ENCODE measurements around the gene PUM1. TPM values are rescaled to one million over a fixed set of nuclear protein-coding genes. Genes with fewer than 3 reads are reported as not detected.
"Not testable (repeated sequence)": the region's sequence is repeated elsewhere in the genome, so short reads cannot be mapped to it uniquely, and the experiment has no call there.

The PUM1 gene
- total RNA-seq, 2 experiments from 2014 or later, result 99.3 to 102 TPM

GRCh38 chr1:31058012-31058411 lies 7.5 kb downstream of the PUM1 start:
- peak overlapping the region; percentile 27 for H3K27ac Mint-ChIP-seq
- CTCF ChIA-PET, result interaction anchor here (1.3 kb wide), 1 partner anchor 16 kb away, joined by 4 read pairs; no protein-coding TSS in a partner anchor
- peaks cover 41% of the 10 kb centered on the region for H3K36me3 Mint-ChIP-seq (ENCODE audit: low read depth)

GRCh38 chr1:31055953-31056352 lies 9.6 kb downstream of the PUM1 start:
- Mint-ChIP-seq H3K36me3 (ENCODE audit: low read depth) (peaks cover 41% of the 10 kb centered on the region), H3K27ac (peak overlapping the region; percentile 26), H3K4me3 (no peak overlapping the region), H3K4me1 (peaks cover 50% of the 10 kb centered on the region), H3K27me3 (no peaks in the 10 kb centered on the region), H3K9me3 (no peaks in the 10 kb centered on the region)
- CTCF ChIA-PET, result interaction anchor here (0.9 kb wide), 1 partner anchor 18 kb away, joined by 3 read pairs; no protein-coding TSS in a partner anchor
- POLR2A ChIA-PET, result interaction anchor here (0.6 kb wide), 1 partner anchor 15 kb away, joined by 3 read pairs; no protein-coding TSS in a partner anchor
- DNase-seq, result no peak

More at GRCh38 chr1:31058012-31058411, 7.5 kb downstream of the PUM1 start:
- Mint-ChIP-seq H3K27me3 (no peaks in the 10 kb centered on the region), H3K4me3 (peak overlapping the region; percentile 33), H3K4me1 (peaks cover 58% of the 10 kb centered on the region), H3K9me3 (no peaks in the 10 kb centered on the region)
- no peak for DNase-seq
- POLR2A ChIA-PET, result no interaction called here

DNA sequence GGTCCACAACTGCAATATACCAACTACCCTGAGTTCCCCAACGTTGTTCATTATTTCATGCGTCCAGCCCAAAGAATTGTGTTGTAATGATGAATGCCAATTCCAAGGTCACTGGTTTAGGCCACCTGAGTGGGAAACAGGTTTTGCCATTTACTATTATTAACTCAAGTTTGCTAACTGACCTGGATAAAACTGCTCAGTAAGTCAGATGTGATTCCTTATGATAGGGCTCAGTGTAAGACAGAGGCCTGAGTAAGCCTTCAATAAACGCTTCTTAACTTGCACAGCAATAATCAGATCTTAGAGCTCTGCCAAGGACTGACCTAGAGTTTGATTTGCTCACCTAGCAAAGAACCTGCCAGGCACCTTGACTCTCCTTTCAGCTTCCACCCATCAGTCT lies 10.0 kb downstream of the PUM1 start:
- peaks cover 51% of the 10 kb centered on the region for H3K4me1 Mint-ChIP-seq
- H3K27me3 Mint-ChIP-seq, result no peaks in the 10 kb centered on the region
- H3K4me3 Mint-ChIP-seq, result no peak overlapping the region
- CTCF ChIA-PET, result no interaction called here
- peaks cover 41% of the 10 kb centered on the region for H3K36me3 Mint-ChIP-seq (ENCODE audit: low read depth)
- POLR2A ChIA-PET, result no interaction called here
- no peak for DNase-seq
- peak overlapping the region; percentile 26 for H3K27ac Mint-ChIP-seq
- H3K9me3 Mint-ChIP-seq, result no peaks in the 10 kb centered on the region

DNA sequence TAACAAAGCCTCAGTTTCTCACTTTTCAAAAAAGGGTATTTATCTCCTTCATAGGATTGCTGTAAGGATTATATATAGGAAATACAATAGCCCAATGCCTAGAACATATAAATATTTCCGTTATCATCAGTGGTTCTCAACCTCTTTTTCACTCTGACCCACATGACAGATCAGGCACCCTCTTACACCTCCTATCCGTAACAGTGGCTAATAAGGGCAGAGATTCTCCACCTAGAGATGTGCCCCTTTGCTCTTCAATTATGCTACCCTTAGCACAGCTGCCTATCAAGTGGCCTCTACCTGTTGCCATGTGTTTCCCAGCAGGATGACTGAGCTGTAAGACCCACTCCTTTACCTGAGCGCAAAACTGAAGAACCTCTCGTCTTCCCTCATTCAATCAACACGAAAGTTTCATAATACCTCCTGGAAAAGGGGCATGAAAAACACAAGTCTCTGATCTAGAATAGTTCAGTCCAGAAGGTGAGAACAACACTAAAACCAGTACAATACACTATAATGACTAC lies 10.5 kb downstream of the PUM1 start:
- no peaks in the 10 kb centered on the region for H3K9me3 Mint-ChIP-seq
- H3K27me3 Mint-ChIP-seq, result no peaks in the 10 kb centered on the region
- H3K27ac Mint-ChIP-seq, result no peak overlapping the region
- peaks cover 41% of the 10 kb centered on the region for H3K36me3 Mint-ChIP-seq (ENCODE audit: low read depth)
- ChIA-PET POLR2A (no interaction called here), CTCF (no interaction called here)
- H3K4me3 Mint-ChIP-seq, result no peak overlapping the region
- no peak for DNase-seq
- peaks cover 51% of the 10 kb centered on the region for H3K4me1 Mint-ChIP-seq

DNA sequence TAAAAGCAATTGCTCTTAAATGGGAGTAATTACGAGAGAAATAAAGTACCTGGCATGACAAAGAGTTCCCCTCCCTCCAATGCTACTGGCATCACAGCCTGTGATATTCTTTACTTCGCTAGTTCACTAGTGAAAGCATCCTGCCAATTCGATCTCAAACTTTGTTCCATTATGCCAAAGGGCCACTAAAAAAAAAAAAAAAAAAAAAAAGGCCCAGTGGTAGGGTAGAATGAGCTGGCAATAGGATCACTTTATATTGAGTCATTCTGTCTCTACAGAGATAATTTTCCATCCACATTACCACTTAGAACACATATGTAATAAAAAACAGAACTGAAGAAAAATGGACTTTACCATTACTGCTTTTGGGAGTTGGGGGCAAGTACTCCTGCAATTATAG lies 11.2 kb downstream of the PUM1 start:
- no peak for DNase-seq
- Mint-ChIP-seq H3K27me3 (no peaks in the 10 kb centered on the region), H3K36me3 (ENCODE audit: low read depth) (peaks cover 39% of the 10 kb centered on the region), H3K27ac (no peak overlapping the region), H3K9me3 (no peaks in the 10 kb centered on the region), H3K4me3 (no peak overlapping the region), H3K4me1 (peaks cover 48% of the 10 kb centered on the region)
- ChIA-PET POLR2A (no interaction called here), CTCF (interaction anchor here (1.1 kb wide), 1 partner anchor 12 kb away, joined by 5 read pairs; no protein-coding TSS in a partner anchor)

DNA sequence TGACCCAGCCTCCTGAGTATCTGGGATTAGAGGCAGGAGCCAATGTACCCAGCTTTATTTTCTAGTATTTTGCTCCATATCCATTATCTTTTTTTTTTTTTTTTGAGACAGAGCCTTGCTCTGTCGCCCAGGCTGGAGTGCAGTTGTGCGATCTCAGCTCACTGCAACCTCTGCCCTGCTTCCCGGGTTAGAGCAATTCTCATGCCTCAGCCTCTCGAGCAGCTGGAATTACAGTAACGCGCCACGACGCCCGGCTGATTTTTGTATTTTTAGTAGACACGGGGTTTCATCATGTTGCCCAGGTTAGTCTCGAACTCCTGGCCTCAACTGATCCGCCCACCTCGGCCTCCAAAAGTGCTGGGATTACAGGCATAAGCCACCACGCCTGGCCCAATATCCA lies 12.9 kb downstream of the PUM1 start:
- CTCF ChIA-PET, result interaction anchor here (0.6 kb wide), 1 partner anchor 56 kb away, joined by 3 read pairs; no protein-coding TSS in a partner anchor
- POLR2A ChIA-PET, H3K9me3 Mint-ChIP-seq, H3K27me3 Mint-ChIP-seq, H3K4me3 Mint-ChIP-seq, DNase-seq, H3K27ac Mint-ChIP-seq: not testable (repeated sequence)
- Mint-ChIP-seq H3K36me3 (ENCODE audit: low read depth) (peaks cover 25% of the 10 kb centered on the region), H3K4me1 (peaks cover 35% of the 10 kb centered on the region)

DNA sequence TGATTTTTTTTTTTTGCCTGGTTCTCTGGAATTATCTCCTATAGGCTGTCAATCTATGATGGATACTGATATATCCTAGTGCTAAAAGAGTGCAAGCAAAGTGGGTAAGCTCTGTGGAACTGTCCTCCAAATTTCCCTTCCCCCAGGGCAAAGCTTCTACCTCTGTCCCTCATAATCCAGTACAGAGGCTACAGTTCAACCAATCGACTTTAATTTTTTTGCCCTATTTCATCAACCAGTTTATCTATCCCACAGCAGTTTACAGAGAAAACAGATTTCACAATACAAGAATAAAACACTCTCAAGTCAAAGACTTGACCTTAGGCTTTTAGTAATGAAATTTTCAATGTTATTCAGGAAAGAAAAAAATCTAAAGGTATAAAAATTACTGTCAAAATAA lies 13.9 kb downstream of the PUM1 start:
- ChIA-PET CTCF (no interaction called here), POLR2A (no interaction called here)
- H3K4me1 Mint-ChIP-seq, result peaks cover 38% of the 10 kb centered on the region
- H3K9me3 Mint-ChIP-seq, result no peaks in the 10 kb centered on the region
- peaks cover 32% of the 10 kb centered on the region for H3K36me3 Mint-ChIP-seq (ENCODE audit: low read depth)
- DNase-seq, result no peak
- no peaks in the 10 kb centered on the region for H3K27me3 Mint-ChIP-seq
- peak overlapping the region; percentile 1 for H3K27ac Mint-ChIP-seq
- H3K4me3 Mint-ChIP-seq, result no peak overlapping the region

- H3K27me3 Mint-ChIP-seq, POLR2A ChIA-PET: not testable (repeated sequence)
- H3K36me3 Mint-ChIP-seq (ENCODE audit: low read depth), result peaks cover 40% of the 10 kb centered on the region
Measured at GRCh38 chr1:31047507-31047906, 18.0 kb downstream of the PUM1 start.

DNA sequence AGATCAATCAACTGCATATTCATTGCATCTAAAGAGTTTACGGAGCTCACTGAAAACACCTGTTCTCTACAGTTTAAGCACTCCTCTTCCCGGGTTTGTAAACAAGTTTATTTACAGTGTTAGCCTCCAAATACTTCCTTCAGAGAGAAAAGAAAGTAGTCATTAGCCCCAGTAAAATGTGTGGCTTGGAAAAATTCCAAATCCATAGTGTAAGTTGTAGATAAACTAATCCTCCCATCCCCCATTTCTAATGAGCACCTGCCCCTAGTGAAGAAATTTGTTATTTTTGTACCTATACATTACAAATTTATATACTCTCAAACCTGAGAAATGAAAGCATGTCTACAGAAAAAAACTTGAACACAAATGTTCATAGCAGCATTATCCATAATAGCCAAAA lies 21.9 kb downstream of the PUM1 start:
- H3K36me3 Mint-ChIP-seq (ENCODE audit: low read depth), result peaks cover 48% of the 10 kb centered on the region
- no peak overlapping the region for H3K27ac Mint-ChIP-seq

More at GRCh38 chr1:31047507-31047906, 18.0 kb downstream of the PUM1 start:
- peaks cover 24% of the 10 kb centered on the region for H3K4me1 Mint-ChIP-seq
- H3K27ac Mint-ChIP-seq, H3K9me3 Mint-ChIP-seq, CTCF ChIA-PET, H3K4me3 Mint-ChIP-seq, DNase-seq: not testable (repeated sequence)

DNA sequence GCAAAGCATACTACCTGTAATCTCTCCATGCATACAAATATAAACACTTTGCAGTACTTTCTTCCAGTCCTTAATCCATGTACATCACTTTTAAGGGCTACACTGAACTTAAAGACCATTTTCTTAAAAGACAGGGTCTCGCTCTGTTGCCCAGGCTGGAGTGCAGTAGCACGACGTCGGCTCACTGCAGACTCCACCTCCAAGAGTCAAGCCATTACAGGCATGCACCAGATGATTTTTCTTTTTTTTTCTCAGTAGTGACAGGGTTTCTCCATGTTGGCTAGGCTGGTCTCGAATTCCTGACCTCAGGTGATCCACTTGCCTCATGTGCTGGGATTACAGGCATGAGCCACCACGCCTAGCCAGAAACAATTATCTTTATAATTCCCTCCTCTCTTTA lies 22.9 kb downstream of the PUM1 start:
- ChIA-PET POLR2A (no interaction called here), CTCF (interaction anchor here (1.3 to 1.7 kb wide), 2 partner anchors 11 to 16 kb away, joined by 4 to 5 read pairs; no protein-coding TSS in a partner anchor)
- Mint-ChIP-seq H3K36me3 (ENCODE audit: low read depth) (peaks cover 50% of the 10 kb centered on the region), H3K9me3 (peaks cover 4% of the 10 kb centered on the region), H3K4me3 (no peak overlapping the region), H3K27me3 (no peaks in the 10 kb centered on the region), H3K27ac (no peak overlapping the region), H3K4me1 (peaks cover 27% of the 10 kb centered on the region)
- no peak for DNase-seq

More for the DNA sequence above, 21.9 kb downstream of the PUM1 start:
- POLR2A ChIA-PET, result no interaction called here
- Mint-ChIP-seq H3K4me1 (peaks cover 23% of the 10 kb centered on the region), H3K4me3 (no peak overlapping the region), H3K27me3 (no peaks in the 10 kb centered on the region), H3K9me3 (peaks cover 4% of the 10 kb centered on the region)
- CTCF ChIA-PET, result no interaction called here
- DNase-seq, result no peak

DNA sequence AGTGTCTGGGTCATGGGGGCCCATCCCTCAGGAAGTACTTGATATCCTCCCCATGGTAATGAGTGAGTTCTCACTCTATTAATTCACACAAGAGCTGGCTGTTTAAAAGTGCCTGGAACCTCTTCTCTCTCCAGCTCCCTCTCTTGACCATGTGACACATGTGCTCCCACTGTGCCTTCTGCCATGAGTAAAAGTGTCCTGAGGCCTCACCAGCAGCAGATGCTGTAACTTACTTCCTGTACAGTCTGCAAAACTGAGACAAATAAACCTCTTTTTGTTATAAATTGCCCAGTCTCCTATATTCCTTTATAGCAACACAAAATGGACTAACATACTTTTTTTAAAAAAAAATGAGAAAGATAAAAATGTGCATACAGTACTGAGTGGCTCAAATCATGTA lies 24.0 kb downstream of the PUM1 start:
- H3K27ac Mint-ChIP-seq, result no peak overlapping the region
- POLR2A ChIA-PET, result interaction anchor here (0.5 kb wide), 1 partner anchor 15 kb away, joined by 3 read pairs; no protein-coding TSS in a partner anchor

GRCh38 chr1:31040038-31040437 lies 25.5 kb downstream of the PUM1 start:
- CTCF ChIA-PET, result interaction anchor here (0.8 to 2.1 kb wide), 2 partner anchors 11 to 14 kb away, joined by 3 to 4 read pairs; no protein-coding TSS in a partner anchor

More for the DNA sequence above, 24.0 kb downstream of the PUM1 start:
- Mint-ChIP-seq H3K9me3 (peaks cover 4% of the 10 kb centered on the region), H3K4me1 (peaks cover 33% of the 10 kb centered on the region), H3K4me3 (no peak overlapping the region), H3K27me3 (no peaks in the 10 kb centered on the region), H3K36me3 (ENCODE audit: low read depth) (peaks cover 49% of the 10 kb centered on the region)
- CTCF ChIA-PET, result interaction anchor here (1.3 to 2.1 kb wide), 3 partner anchors 12 to 17 kb away, joined by 4 to 5 read pairs (median 4); no protein-coding TSS in a partner anchor
- DNase-seq, result no peak

DNA sequence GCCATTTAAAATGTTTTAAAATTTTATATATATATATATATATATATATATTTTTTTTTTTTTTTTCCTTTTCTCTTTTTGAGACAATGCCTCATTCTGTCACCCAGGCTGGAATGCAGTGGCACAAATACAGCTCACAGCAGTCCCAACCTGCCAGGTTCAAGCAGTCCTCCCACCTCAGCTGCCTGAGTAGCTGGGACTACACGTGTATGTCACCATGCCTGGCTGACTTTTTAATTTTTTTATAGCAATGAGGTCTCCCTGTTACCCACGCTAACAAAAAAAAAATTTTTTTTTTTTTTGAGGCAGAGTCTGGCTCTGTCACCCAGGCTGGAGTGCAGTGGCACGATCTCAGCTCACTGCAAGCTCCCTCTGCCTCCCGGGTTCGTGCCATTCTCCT lies 26.6 kb downstream of the PUM1 start:
- not testable (repeated sequence) for H3K9me3 Mint-ChIP-seq, H3K27ac Mint-ChIP-seq, DNase-seq, H3K4me3 Mint-ChIP-seq, H3K27me3 Mint-ChIP-seq
- ChIA-PET CTCF (interaction anchor here (0.7 kb wide), 1 partner anchor 104 kb away, joined by 3 read pairs; no protein-coding TSS in a partner anchor), POLR2A (interaction anchor here (0.7 kb wide), 1 partner anchor 22 kb away, joined by 4 read pairs; no protein-coding TSS in a partner anchor)
- Mint-ChIP-seq H3K36me3 (ENCODE audit: low read depth) (peaks cover 43% of the 10 kb centered on the region), H3K4me1 (peaks cover 37% of the 10 kb centered on the region)

More at GRCh38 chr1:31040038-31040437, 25.5 kb downstream of the PUM1 start:
- no peak overlapping the region for H3K4me3 Mint-ChIP-seq
- no peaks in the 10 kb centered on the region for H3K27me3 Mint-ChIP-seq
- peaks cover 35% of the 10 kb centered on the region for H3K4me1 Mint-ChIP-seq
- peaks cover 4% of the 10 kb centered on the region for H3K9me3 Mint-ChIP-seq
- H3K27ac Mint-ChIP-seq, result no peak overlapping the region
- DNase-seq, result no peak
- H3K36me3 Mint-ChIP-seq (ENCODE audit: low read depth), result peaks cover 43% of the 10 kb centered on the region
- POLR2A ChIA-PET, result no interaction called here

All from activated CD4-positive, alpha-beta T cell treated with anti-CD3 and anti-CD28 coated beads, Interleukin-2, amount 10 ng/mL, durations not matched to agents 7 days and 5 days (primary cell).